Vagina (tissue), 2 donors: ENCODE results near the gene CIAO1. TPM values are rescaled to one million over a fixed set of nuclear protein-coding genes. Genes with fewer than 3 reads are reported as not detected.

ENCODE experiments used
- DNase-seq, 2 donors: peaks; one replicate each; pipeline ENCODE4 v3.0.0-alpha.2; 2017; ENCODE audit errors: extremely low spot score in 2 of 2
- H3K27ac ChIP-seq: fragments of 200-600 bp; sonication (generic); one replicate; pipeline ENCODE4 v1.5.1; 2019
- H3K27me3 ChIP-seq: fragments of 200-600 bp; sonication (generic); one replicate; pipeline ENCODE4 v1.5.1; 2019
- H3K36me3 ChIP-seq, 2 donors: fragments of 200-600 bp; sonication (generic); one replicate each; pipeline ENCODE4 v1.5.1; 2017 to 2019
- H3K4me1 ChIP-seq: fragments of 200-600 bp; sonication (generic); one replicate; pipeline ENCODE4 v1.5.1; 2019
- H3K4me3 ChIP-seq, 2 donors: fragments of 200-600 bp; sonication (generic); 1 replicate in 1 of 2; 2 replicates in 1 of 2; pipeline ENCODE4 v1.5.1; 2016 to 2019
- H3K9me3 ChIP-seq: fragments of 200-600 bp; sonication (generic); one replicate; pipeline ENCODE4 v1.5.1; 2019
- POLR2A ChIP-seq, 2 donors: fragments of 450-650 bp; IDR thresholded peaks; one replicate each; pipeline ENCODE4 v1.6.1; 2017; ENCODE audit warnings: antibody characterized with exemption in 2 of 2, mild to moderate bottlenecking in 2 of 2, moderate library complexity in 2 of 2
- POLR2AphosphoS5 ChIP-seq, 2 donors: sonication (generic); formaldehyde crosslinking; IDR thresholded peaks; one replicate each; pipeline ENCODE4 v1.9.0; 2017; ENCODE audit warnings: antibody characterized with exemption in 2 of 2, mild to moderate bottlenecking in 2 of 2, low read depth in 1 of 2; ENCODE audit not compliant: insufficient read depth in 1 of 2
- intact Hi-C: fragments of 100-400 bp; cut with DNase I; formaldehyde crosslinking; loops from one replicate; pipeline ENCODE4 v1.15.1; 2023
- total RNA-seq: library from RNA; depleted of rRNA; stranded (reverse); fragments of >200 nt; gene quantifications from one replicate; pipeline ENCODE4 v1.2.3, GENCODE V29; 2016
- TF ChIP-seq, protein P1 (sequence below), 3 experiments: fragments of 450-650 bp in 2 of 3; fragments of 200-600 bp in 1 of 3; sonication (generic) in 1 of 3; IDR thresholded peaks; one replicate each; pipeline ENCODE4 v1.5.1; 2017 to 2019; ENCODE audit warnings: antibody characterized with exemption in 3 of 3, mild to moderate bottlenecking in 2 of 3, moderate library complexity in 2 of 3

CIAO1 gene
- total RNA-seq, 1 donor from 2014 or later: 92.6 TPM

- intact Hi-C loops: no loop called here
- no peaks in the 10 kb centered on the region for H3K9me3 ChIP-seq
- TF ChIP-seq, protein P1, sequence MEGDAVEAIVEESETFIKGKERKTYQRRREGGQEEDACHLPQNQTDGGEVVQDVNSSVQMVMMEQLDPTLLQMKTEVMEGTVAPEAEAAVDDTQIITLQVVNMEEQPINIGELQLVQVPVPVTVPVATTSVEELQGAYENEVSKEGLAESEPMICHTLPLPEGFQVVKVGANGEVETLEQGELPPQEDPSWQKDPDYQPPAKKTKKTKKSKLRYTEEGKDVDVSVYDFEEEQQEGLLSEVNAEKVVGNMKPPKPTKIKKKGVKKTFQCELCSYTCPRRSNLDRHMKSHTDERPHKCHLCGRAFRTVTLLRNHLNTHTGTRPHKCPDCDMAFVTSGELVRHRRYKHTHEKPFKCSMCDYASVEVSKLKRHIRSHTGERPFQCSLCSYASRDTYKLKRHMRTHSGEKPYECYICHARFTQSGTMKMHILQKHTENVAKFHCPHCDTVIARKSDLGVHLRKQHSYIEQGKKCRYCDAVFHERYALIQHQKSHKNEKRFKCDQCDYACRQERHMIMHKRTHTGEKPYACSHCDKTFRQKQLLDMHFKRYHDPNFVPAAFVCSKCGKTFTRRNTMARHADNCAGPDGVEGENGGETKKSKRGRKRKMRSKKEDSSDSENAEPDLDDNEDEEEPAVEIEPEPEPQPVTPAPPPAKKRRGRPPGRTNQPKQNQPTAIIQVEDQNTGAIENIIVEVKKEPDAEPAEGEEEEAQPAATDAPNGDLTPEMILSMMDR (IDR thresholded peaks at IDR 0.05): no peak
- TF ChIP-seq POLR2AphosphoS5 (IDR thresholded peaks at IDR 0.05; ENCODE audit: insufficient read depth in 1 of 2, low read depth in 1 of 2): no peak
- no peak for TF ChIP-seq POLR2A (IDR thresholded peaks at IDR 0.05)
- no peaks in the 10 kb centered on the region for H3K4me1 ChIP-seq
- H3K36me3 ChIP-seq: no peaks in the 10 kb centered on the region
- DNase-seq: no peak
- no peak overlapping the region for H3K4me3 ChIP-seq
- H3K27me3 ChIP-seq: no peaks in the 10 kb centered on the region
- no peak overlapping the region for H3K27ac ChIP-seq
These were observed 32.6 kb upstream of the CIAO1 start for GRCh38 chr2:96233436-96233835.

DNA sequence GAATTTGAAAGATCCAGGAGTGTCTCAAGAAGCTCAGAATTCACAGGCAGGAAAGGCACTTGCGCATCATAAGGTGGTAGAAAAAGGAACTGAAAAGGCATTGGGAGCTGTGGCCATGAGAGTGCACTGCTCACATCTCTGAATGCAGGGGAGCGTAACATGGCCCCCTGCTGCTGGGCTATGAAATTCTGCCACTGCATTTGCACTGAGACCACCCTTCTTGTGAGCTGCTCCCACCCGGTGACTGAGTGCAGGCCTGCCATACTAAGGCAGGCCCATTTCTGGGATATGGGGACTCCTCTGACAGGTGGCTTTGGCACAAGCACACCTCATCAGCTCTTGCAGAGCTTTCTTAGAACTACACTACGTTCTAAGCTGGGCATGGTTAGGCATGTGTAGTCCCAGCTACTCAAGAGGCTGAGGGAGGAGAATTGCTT is 32.1 kb upstream of the CIAO1 start:
- Histone ChIP-seq H3K4me3 (no peak overlapping the region), H3K27ac (no peak overlapping the region), H3K9me3 (no peaks in the 10 kb centered on the region), H3K36me3 (no peaks in the 10 kb centered on the region), H3K4me1 (no peaks in the 10 kb centered on the region), H3K27me3 (no peaks in the 10 kb centered on the region)
- DNase-seq: no peak
- TF ChIP-seq, protein P1 (IDR thresholded peaks at IDR 0.05): no peak
- TF ChIP-seq POLR2A (IDR thresholded peaks at IDR 0.05): no peak
- TF ChIP-seq POLR2AphosphoS5 (IDR thresholded peaks at IDR 0.05; ENCODE audit: insufficient read depth in 1 of 2, low read depth in 1 of 2): no peak
- intact Hi-C loops: no loop called here

DNA sequence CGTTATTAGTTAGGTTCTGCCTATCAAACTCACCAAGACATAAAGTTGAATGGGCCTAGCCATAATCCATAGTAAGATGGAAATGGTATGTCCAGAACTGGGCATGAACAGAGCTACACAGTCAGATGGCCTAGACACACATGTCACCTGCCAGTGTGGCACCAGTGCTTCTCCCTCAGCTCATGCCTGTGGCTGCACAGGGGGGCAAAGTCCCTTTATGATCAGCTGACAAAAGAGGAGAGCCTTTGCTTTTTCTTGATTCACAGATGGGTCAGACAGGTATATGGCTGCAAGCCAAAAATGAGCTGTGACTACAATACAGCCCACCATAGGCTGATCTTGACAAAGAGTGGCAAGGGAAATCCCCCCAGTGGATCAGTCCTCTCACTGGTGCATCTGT is 29.1 kb upstream of the CIAO1 start:
- no peaks in the 10 kb centered on the region for H3K27me3 ChIP-seq
- TF ChIP-seq POLR2AphosphoS5 (IDR thresholded peaks at IDR 0.05; ENCODE audit: insufficient read depth in 1 of 2, low read depth in 1 of 2): no peak
- no peaks in the 10 kb centered on the region for H3K36me3 ChIP-seq
- peaks cover under 1% of the 10 kb centered on the region for H3K4me1 ChIP-seq
- H3K27ac ChIP-seq: no peak overlapping the region
- no peaks in the 10 kb centered on the region for H3K9me3 ChIP-seq
- DNase-seq: no peak
- no peak overlapping the region for H3K4me3 ChIP-seq
- intact Hi-C loops: no loop called here

DNA sequence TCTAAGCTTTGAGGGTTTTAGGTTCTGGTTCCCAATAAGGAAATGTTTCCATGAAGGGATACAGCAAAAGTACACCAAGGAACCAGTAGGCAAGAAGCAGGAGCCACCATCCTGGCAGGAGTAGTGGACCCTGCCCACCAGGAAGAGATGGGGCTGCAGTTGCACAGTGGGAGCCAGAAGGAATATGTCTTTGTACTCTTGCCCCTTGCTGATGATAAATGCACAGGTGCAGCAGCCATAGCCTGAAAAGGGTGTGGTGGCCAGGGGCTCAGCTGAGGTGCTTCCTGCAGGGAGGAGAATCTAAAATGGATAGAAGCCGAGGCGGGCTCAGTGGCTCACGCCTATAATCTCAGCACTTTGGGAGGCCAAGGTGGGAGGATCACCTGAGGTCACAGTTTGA is 27.8 kb upstream of the CIAO1 start:
- no peak overlapping the region for H3K4me3 ChIP-seq
- no peaks in the 10 kb centered on the region for H3K27me3 ChIP-seq
- no peak for TF ChIP-seq POLR2AphosphoS5 (IDR thresholded peaks at IDR 0.05; ENCODE audit: insufficient read depth in 1 of 2, low read depth in 1 of 2)
- no peak for TF ChIP-seq POLR2A (IDR thresholded peaks at IDR 0.05)
- TF ChIP-seq, protein P1 (IDR thresholded peaks at IDR 0.05): no peak
- no peak overlapping the region for H3K27ac ChIP-seq
- intact Hi-C loops: no loop called here
- H3K4me1 ChIP-seq: peaks cover 8% of the 10 kb centered on the region
- no peaks in the 10 kb centered on the region for H3K36me3 ChIP-seq
- no peak for DNase-seq
- H3K9me3 ChIP-seq: no peaks in the 10 kb centered on the region

- TF ChIP-seq POLR2AphosphoS5 (IDR thresholded peaks at IDR 0.05; ENCODE audit: insufficient read depth in 1 of 2, low read depth in 1 of 2): no peak
- TF ChIP-seq POLR2A (IDR thresholded peaks at IDR 0.05): no peak
- TF ChIP-seq, protein P1 (IDR thresholded peaks at IDR 0.05): no peak
- no peak for DNase-seq
- Histone ChIP-seq H3K36me3 (no peaks in the 10 kb centered on the region), H3K9me3 (no peaks in the 10 kb centered on the region), H3K27me3 (no peaks in the 10 kb centered on the region), H3K27ac (no peak overlapping the region), H3K4me1 (peaks cover 8% of the 10 kb centered on the region), H3K4me3 (no peak overlapping the region)
- intact Hi-C loops: no loop called here
These were observed 26.9 kb upstream of the CIAO1 start for GRCh38 chr2:96239091-96239490.
